Activated T-helper 1 cell treated with Interleukin-2 at 50 U/mL for 16 hours (primary cell): ENCODE data around the gene SLC38A8.

Experiments used
- DNase-seq: peaks from one replicate; pipeline ENCODE4 v3.0.0-alpha.2; 2020; ENCODE audit warnings: low read depth

SLC38A8 gene

GRCh38 chr16:84042308-84042878 lies at the start of gene SLC38A8:
SLC38A8 (minus strand) TSS chr16:84042795; CDS start chr16:84042157, 638 bp downstream.
- no peak for DNase-seq

- DNase-seq, result no peak
Observed at GRCh38 chr16:84091460-84091859, 48.9 kb upstream of the SLC38A8 start.

- DNase-seq, result no peak
Observed at GRCh38 chr16:84090211-84090610, 47.6 kb upstream of the SLC38A8 start.

- DNase-seq, result peak; percentile 17
Observed at GRCh38 chr16:84088695-84089395, 46.2 kb upstream of the SLC38A8 start.

GRCh38 chr16:84087466-84088151 lies 45.0 kb upstream of the SLC38A8 start:
- DNase-seq, result no peak

- no peak for DNase-seq
Observed at GRCh38 chr16:84087001-84087400, 44.4 kb upstream of the SLC38A8 start.

- DNase-seq, result no peak
Observed at GRCh38 chr16:84086341-84086740, 43.7 kb upstream of the SLC38A8 start.

GRCh38 chr16:84085773-84086172 lies 43.2 kb upstream of the SLC38A8 start:
- no peak for DNase-seq

GRCh38 chr16:84085271-84085667 lies 42.7 kb upstream of the SLC38A8 start:
- DNase-seq, result no peak

GRCh38 chr16:84084570-84085270 lies 42.1 kb upstream of the SLC38A8 start:
- peak; percentile 34 for DNase-seq

- no peak for DNase-seq
Observed at GRCh38 chr16:84082835-84083569, 40.4 kb upstream of the SLC38A8 start.

- no peak for DNase-seq
Observed at GRCh38 chr16:84082110-84082509, 39.5 kb upstream of the SLC38A8 start.

GRCh38 chr16:84081446-84081989 lies 38.9 kb upstream of the SLC38A8 start:
- no peak for DNase-seq

- DNase-seq, result no peak
Observed at GRCh38 chr16:84080813-84081212, 38.2 kb upstream of the SLC38A8 start.

GRCh38 chr16:84080378-84080777 lies 37.8 kb upstream of the SLC38A8 start:
- no peak for DNase-seq

- no peak for DNase-seq
Observed at GRCh38 chr16:84079664-84080063, 37.1 kb upstream of the SLC38A8 start.

GRCh38 chr16:84075376-84075775 lies 32.8 kb upstream of the SLC38A8 start:
- no peak for DNase-seq

GRCh38 chr16:84074721-84075120 lies 32.1 kb upstream of the SLC38A8 start:
- DNase-seq, result no peak

GRCh38 chr16:84072014-84072413 lies 29.4 kb upstream of the SLC38A8 start:
- DNase-seq, result no peak

GRCh38 chr16:84071121-84071520 lies 28.5 kb upstream of the SLC38A8 start:
- no peak for DNase-seq

- DNase-seq, result no peak
Observed at GRCh38 chr16:84069540-84069939, 26.9 kb upstream of the SLC38A8 start.
